Activated naive CD8-positive, alpha-beta T cell treated with anti-CD3 and anti-CD28 coated beads, Interleukin-2, amount 50 U/mL, for 24 hours (primary cell): Measurements from ENCODE around the gene PREP.

Source experiments
- ATAC-seq: fragments of 150-1000 bp; cut with Tn5 transposase; one replicate; pipeline ENCODE4 v1.10.0; 2021
- DNase-seq: peaks from one replicate; pipeline ENCODE4 v3.0.0; 2021
- H3K27ac Mint-ChIP-seq: one replicate; pipeline ENCODE4 v1.8.0; 2021; ENCODE audit warnings: mild to moderate bottlenecking, mixed read lengths
- H3K27me3 Mint-ChIP-seq: one replicate; pipeline ENCODE4 v1.8.0; 2021; ENCODE audit warnings: mixed read lengths
- H3K36me3 Mint-ChIP-seq: one replicate; pipeline ENCODE4 v1.8.0; 2021; ENCODE audit warnings: low read depth, mixed read lengths
- H3K4me1 Mint-ChIP-seq: one replicate; pipeline ENCODE4 v1.8.0; 2021; ENCODE audit warnings: mixed read lengths
- H3K4me3 Mint-ChIP-seq: one replicate; pipeline ENCODE4 v1.8.0; 2021; ENCODE audit warnings: mild to moderate bottlenecking, moderate library complexity, mixed read lengths
- H3K9me3 Mint-ChIP-seq: one replicate; pipeline ENCODE4 v1.8.0; 2021; ENCODE audit warnings: mixed read lengths

The PREP gene

GRCh38 chr6:105294129-105294528 is 108.8 kb downstream of the PREP start:
- no peak overlapping the region for H3K4me3 Mint-ChIP-seq
- H3K27ac Mint-ChIP-seq: no peak overlapping the region
- no peaks in the 10 kb centered on the region for H3K9me3 Mint-ChIP-seq
- no peaks in the 10 kb centered on the region for H3K27me3 Mint-ChIP-seq
- no peak for ATAC-seq
- H3K36me3 Mint-ChIP-seq: peaks cover 36% of the 10 kb centered on the region
- peaks cover 7% of the 10 kb centered on the region for H3K4me1 Mint-ChIP-seq
- no peak for DNase-seq

- no peak for ATAC-seq
- Mint-ChIP-seq H3K36me3 (peaks cover 41% of the 10 kb centered on the region), H3K27ac (no peak overlapping the region)
Observed at GRCh38 chr6:105292689-105293339, 110.1 kb downstream of the PREP start.

GRCh38 chr6:105291525-105291924 is 111.4 kb downstream of the PREP start:
- no peak for ATAC-seq
- Mint-ChIP-seq H3K4me3 (no peak overlapping the region), H3K27me3 (no peaks in the 10 kb centered on the region), H3K4me1 (peaks cover 7% of the 10 kb centered on the region), H3K27ac (no peak overlapping the region), H3K9me3 (no peaks in the 10 kb centered on the region), H3K36me3 (peaks cover 41% of the 10 kb centered on the region)
- DNase-seq: no peak

More at GRCh38 chr6:105292689-105293339, 110.1 kb downstream of the PREP start:
- Mint-ChIP-seq H3K4me1 (peaks cover 7% of the 10 kb centered on the region), H3K27me3 (no peaks in the 10 kb centered on the region), H3K9me3 (no peaks in the 10 kb centered on the region), H3K4me3 (no peak overlapping the region)
- no peak for DNase-seq

- Mint-ChIP-seq H3K36me3 (peaks cover 73% of the 10 kb centered on the region), H3K9me3 (no peaks in the 10 kb centered on the region), H3K27me3 (no peaks in the 10 kb centered on the region), H3K27ac (no peak overlapping the region), H3K4me3 (no peak overlapping the region), H3K4me1 (no peaks in the 10 kb centered on the region)
- ATAC-seq (no peak), DNase-seq (no peak)
Observed at GRCh38 chr6:105282631-105283585, 120.0 kb downstream of the PREP start.

GRCh38 chr6:105280033-105280432 is 122.8 kb downstream of the PREP start:
- Mint-ChIP-seq H3K9me3 (peaks cover 4% of the 10 kb centered on the region), H3K4me3 (no peak overlapping the region), H3K27me3 (no peaks in the 10 kb centered on the region), H3K36me3 (peaks cover 69% of the 10 kb centered on the region), H3K4me1 (no peaks in the 10 kb centered on the region), H3K27ac (no peak overlapping the region)
- DNase-seq: no peak
- no peak for ATAC-seq

GRCh38 chr6:105279463-105279862 is 123.4 kb downstream of the PREP start:
- Mint-ChIP-seq H3K4me3 (no peak overlapping the region), H3K27ac (no peak overlapping the region), H3K27me3 (no peaks in the 10 kb centered on the region), H3K9me3 (peaks cover 4% of the 10 kb centered on the region), H3K4me1 (no peaks in the 10 kb centered on the region), H3K36me3 (peaks cover 64% of the 10 kb centered on the region)
- no peak for DNase-seq
- no peak for ATAC-seq

GRCh38 chr6:105278813-105279212 is 124.1 kb downstream of the PREP start:
- Mint-ChIP-seq H3K9me3 (peaks cover 4% of the 10 kb centered on the region), H3K4me1 (no peaks in the 10 kb centered on the region), H3K27ac (no peak overlapping the region), H3K27me3 (no peaks in the 10 kb centered on the region), H3K4me3 (no peak overlapping the region), H3K36me3 (peaks cover 58% of the 10 kb centered on the region)
- no peak for DNase-seq
- ATAC-seq: no peak

GRCh38 chr6:105278035-105278434 is 124.8 kb downstream of the PREP start:
- H3K27me3 Mint-ChIP-seq: no peaks in the 10 kb centered on the region
- H3K27ac Mint-ChIP-seq: no peak overlapping the region
- peaks cover 52% of the 10 kb centered on the region for H3K36me3 Mint-ChIP-seq
- H3K9me3 Mint-ChIP-seq: peaks cover 4% of the 10 kb centered on the region
- DNase-seq: no peak
- no peaks in the 10 kb centered on the region for H3K4me1 Mint-ChIP-seq
- ATAC-seq: no peak
- no peak overlapping the region for H3K4me3 Mint-ChIP-seq

GRCh38 chr6:105276374-105276773 is 126.5 kb downstream of the PREP start:
- no peak overlapping the region for H3K4me3 Mint-ChIP-seq
- no peak overlapping the region for H3K27ac Mint-ChIP-seq
- DNase-seq (no peak), ATAC-seq (no peak)
- H3K4me1 Mint-ChIP-seq: no peaks in the 10 kb centered on the region
- peaks cover 36% of the 10 kb centered on the region for H3K36me3 Mint-ChIP-seq
- H3K9me3 Mint-ChIP-seq: peaks cover 4% of the 10 kb centered on the region
- H3K27me3 Mint-ChIP-seq: no peaks in the 10 kb centered on the region

GRCh38 chr6:105275542-105275941 is 127.3 kb downstream of the PREP start:
- Mint-ChIP-seq H3K9me3 (peaks cover 4% of the 10 kb centered on the region), H3K4me3 (no peak overlapping the region), H3K27me3 (no peaks in the 10 kb centered on the region), H3K27ac (no peak overlapping the region), H3K4me1 (no peaks in the 10 kb centered on the region), H3K36me3 (peaks cover 33% of the 10 kb centered on the region)
- DNase-seq (no peak), ATAC-seq (no peak)

- peaks cover 27% of the 10 kb centered on the region for H3K36me3 Mint-ChIP-seq
- H3K9me3 Mint-ChIP-seq: peaks cover 4% of the 10 kb centered on the region
- ATAC-seq: no peak
- DNase-seq: no peak
- H3K4me3 Mint-ChIP-seq: no peak overlapping the region
- no peaks in the 10 kb centered on the region for H3K27me3 Mint-ChIP-seq
- H3K27ac Mint-ChIP-seq: no peak overlapping the region
- H3K4me1 Mint-ChIP-seq: no peaks in the 10 kb centered on the region
Observed at GRCh38 chr6:105274678-105275077, 128.2 kb downstream of the PREP start.

GRCh38 chr6:105273589-105273988 is 129.3 kb downstream of the PREP start:
- ATAC-seq: no peak

GRCh38 chr6:105272786-105273185 is 130.1 kb downstream of the PREP start:
- Mint-ChIP-seq H3K27me3 (no peaks in the 10 kb centered on the region), H3K36me3 (peaks cover 19% of the 10 kb centered on the region), H3K27ac (no peak overlapping the region), H3K4me3 (no peak overlapping the region), H3K4me1 (no peaks in the 10 kb centered on the region), H3K9me3 (peaks cover 4% of the 10 kb centered on the region)
- DNase-seq (no peak), ATAC-seq (no peak)

More at GRCh38 chr6:105273589-105273988, 129.3 kb downstream of the PREP start:
- Mint-ChIP-seq H3K4me3 (no peak overlapping the region), H3K27me3 (no peaks in the 10 kb centered on the region), H3K4me1 (no peaks in the 10 kb centered on the region), H3K27ac (no peak overlapping the region), H3K36me3 (peaks cover 26% of the 10 kb centered on the region), H3K9me3 (peaks cover 4% of the 10 kb centered on the region)
- no peak for DNase-seq

GRCh38 chr6:105270511-105270910 is 132.4 kb downstream of the PREP start:
- H3K9me3 Mint-ChIP-seq: peaks cover 5% of the 10 kb centered on the region
- DNase-seq (no peak), ATAC-seq (no peak)
- H3K27me3 Mint-ChIP-seq: no peaks in the 10 kb centered on the region
- H3K27ac Mint-ChIP-seq: no peak overlapping the region
- H3K4me3 Mint-ChIP-seq: no peak overlapping the region
- H3K36me3 Mint-ChIP-seq: no peaks in the 10 kb centered on the region
- no peaks in the 10 kb centered on the region for H3K4me1 Mint-ChIP-seq

- Mint-ChIP-seq H3K9me3 (peaks cover 4% of the 10 kb centered on the region), H3K27ac (no peak overlapping the region), H3K36me3 (no peaks in the 10 kb centered on the region), H3K4me1 (peaks cover 3% of the 10 kb centered on the region), H3K27me3 (no peaks in the 10 kb centered on the region), H3K4me3 (no peak overlapping the region)
- DNase-seq: no peak
- no peak for ATAC-seq
Observed at GRCh38 chr6:105269390-105269789, 133.5 kb downstream of the PREP start.
